A673 (cell line): Measurements from ENCODE around the gene MAP3K10.

ENCODE experiments used
- CTCF ChIP-seq: fragments of 300-800, 200-600 bp; sonication (generic); conservative IDR thresholded peaks from 2 replicates; pipeline ENCODE4 v1.5.1; 2017; ENCODE audit warnings: low read depth, mild to moderate bottlenecking, antibody characterized with exemption, low read length, moderate library complexity, mixed read lengths
- EZH2 ChIP-seq: fragments of 200-600 bp; sonication (generic); IDR thresholded peaks from 2 replicates; pipeline ENCODE4 v1.6.1; 2017; ENCODE audit warnings: borderline replicate concordance, low read depth, mild to moderate bottlenecking, mixed read lengths, antibody characterized with exemption, low read length; ENCODE audit not compliant: poor library complexity, severe bottlenecking

GRCh38 chr19:40264314-40265054 lies 73.3 kb downstream of the MAP3K10 start:
- TF ChIP-seq CTCF (no peak), EZH2 (no peak)
